ENCODE data around the gene CST3.

CST3 gene

GRCh38 chr20:23657202-23657601 is 19.4 kb upstream of the CST3 start:
- Histone ChIP-seq H3K27me3 (ENCODE audit: insufficient read depth, low read depth) (no peaks in the 10 kb centered on the region), H3K27ac (no peak overlapping the region), H3K4me2 (no peak overlapping the region), H3K4me3 (IDR thresholded peaks at IDR 0.05; ENCODE audit: insufficient read depth, low read depth, low read length) (no peak overlapping the region), H3K9ac (no peak overlapping the region), H3K79me2 (ENCODE audit: insufficient read depth, low read depth) (no peaks in the 10 kb centered on the region), H2AFZ (ENCODE audit: low read depth) (no peak overlapping the region), H3K4me1 (ENCODE audit: low read depth, poor library complexity, severe bottlenecking) (no peaks in the 10 kb centered on the region), H3K36me3 (ENCODE audit: insufficient read depth) (no peaks in the 10 kb centered on the region), H4K20me1 (ENCODE audit: insufficient read depth) (no peaks in the 10 kb centered on the region)
- no peak for TF ChIP-seq CTCF (conservative IDR thresholded peaks at IDR 0.05; ENCODE audit: low read depth, low read length)

GRCh38 chr20:23656372-23656771 is 18.6 kb upstream of the CST3 start:
- Histone ChIP-seq H3K27me3 (ENCODE audit: insufficient read depth, low read depth) (no peaks in the 10 kb centered on the region), H3K9ac (no peak overlapping the region), H3K4me1 (ENCODE audit: low read depth, poor library complexity, severe bottlenecking) (no peaks in the 10 kb centered on the region), H3K4me2 (no peak overlapping the region), H2AFZ (ENCODE audit: low read depth) (no peak overlapping the region), H3K36me3 (ENCODE audit: insufficient read depth) (no peaks in the 10 kb centered on the region), H4K20me1 (ENCODE audit: insufficient read depth) (no peaks in the 10 kb centered on the region), H3K79me2 (ENCODE audit: insufficient read depth, low read depth) (no peaks in the 10 kb centered on the region), H3K27ac (no peak overlapping the region), H3K4me3 (IDR thresholded peaks at IDR 0.05; ENCODE audit: insufficient read depth, low read depth, low read length) (no peak overlapping the region)
- no peak for TF ChIP-seq CTCF (conservative IDR thresholded peaks at IDR 0.05; ENCODE audit: low read depth, low read length)

GRCh38 chr20:23655491-23656211 is 17.9 kb upstream of the CST3 start:
- H3K4me3 ChIP-seq (IDR thresholded peaks at IDR 0.05; ENCODE audit: insufficient read depth, low read depth, low read length) = no peak overlapping the region
- no peaks in the 10 kb centered on the region for H4K20me1 ChIP-seq (ENCODE audit: insufficient read depth)
- no peak overlapping the region for H3K9ac ChIP-seq
- no peaks in the 10 kb centered on the region for H3K4me1 ChIP-seq (ENCODE audit: low read depth, poor library complexity, severe bottlenecking)
- H2AFZ ChIP-seq (ENCODE audit: low read depth) = no peak overlapping the region
- no peak overlapping the region for H3K4me2 ChIP-seq
- H3K27ac ChIP-seq = no peak overlapping the region
- no peaks in the 10 kb centered on the region for H3K79me2 ChIP-seq (ENCODE audit: insufficient read depth, low read depth)
- no peaks in the 10 kb centered on the region for H3K36me3 ChIP-seq (ENCODE audit: insufficient read depth)
- no peak for TF ChIP-seq CTCF (conservative IDR thresholded peaks at IDR 0.05; ENCODE audit: low read depth, low read length)
- no peaks in the 10 kb centered on the region for H3K27me3 ChIP-seq (ENCODE audit: insufficient read depth, low read depth)

- H3K27me3 ChIP-seq (ENCODE audit: insufficient read depth, low read depth) = no peaks in the 10 kb centered on the region
- H3K9ac ChIP-seq = no peak overlapping the region
- no peak for TF ChIP-seq CTCF (conservative IDR thresholded peaks at IDR 0.05; ENCODE audit: low read depth, low read length)
- H2AFZ ChIP-seq (ENCODE audit: low read depth) = no peak overlapping the region
- H3K79me2 ChIP-seq (ENCODE audit: insufficient read depth, low read depth) = no peaks in the 10 kb centered on the region
- no peaks in the 10 kb centered on the region for H3K36me3 ChIP-seq (ENCODE audit: insufficient read depth)
- H3K4me1 ChIP-seq (ENCODE audit: low read depth, poor library complexity, severe bottlenecking) = no peaks in the 10 kb centered on the region
- no peak overlapping the region for H3K27ac ChIP-seq
- H4K20me1 ChIP-seq (ENCODE audit: insufficient read depth) = no peaks in the 10 kb centered on the region
- no peak overlapping the region for H3K4me3 ChIP-seq (IDR thresholded peaks at IDR 0.05; ENCODE audit: insufficient read depth, low read depth, low read length)
- no peak overlapping the region for H3K4me2 ChIP-seq
Measured at GRCh38 chr20:23654717-23655116, 17.0 kb upstream of the CST3 start.

All from KMS-11 (cell line).